Ascending aorta (tissue), 2 donors: Measurements from ENCODE around the gene NDUFB6. TPM values are rescaled to one million over a fixed set of nuclear protein-coding genes. Genes with fewer than 3 reads are reported as not detected.
"Not testable (repeated sequence)": the region's sequence is repeated elsewhere in the genome, so short reads cannot be mapped to it uniquely, and the experiment has no call there.

ENCODE experiments used
- DNase-seq, 2 donors: peaks; one replicate each; pipeline ENCODE4 v3.0.0-alpha.2; 2019; ENCODE audit warnings: low spot score in 2 of 2
- H3K27ac ChIP-seq, 2 donors: fragments of 200-600 bp; sonication (generic); one replicate each; pipeline ENCODE4 v1.5.1; 2016 to 2017; ENCODE audit warnings: mild to moderate bottlenecking in 1 of 2
- H3K27me3 ChIP-seq: fragments of 200-600 bp; sonication (generic); one replicate; pipeline ENCODE4 v1.5.1; 2017
- H3K36me3 ChIP-seq, 2 donors: fragments of 200-600 bp; sonication (generic); one replicate each; pipeline ENCODE4 v1.5.1; 2016
- H3K4me1 ChIP-seq, 2 donors: fragments of 200-600 bp; sonication (generic); one replicate each; pipeline ENCODE4 v1.5.1; 2016 to 2017; ENCODE audit warnings: mild to moderate bottlenecking in 1 of 2
- H3K4me3 ChIP-seq, 2 donors: fragments of 200-600 bp; sonication (generic); one replicate each; pipeline ENCODE4 v1.5.1; 2016 to 2017; ENCODE audit warnings: mild to moderate bottlenecking in 1 of 2
- H3K9me3 ChIP-seq, 2 donors: fragments of 200-600 bp; sonication (generic); one replicate each; pipeline ENCODE4 v1.5.1; 2016
- CTCF ChIP-seq, 3 experiments: fragments of 200-600 bp in 2 of 3; fragments of 450-650 bp in 1 of 3; sonication (generic) in 2 of 3; IDR thresholded peaks; one replicate each; pipeline ENCODE4 v1.5.1; 2016 to 2019; ENCODE audit warnings: antibody characterized with exemption in 3 of 3, mild to moderate bottlenecking in 1 of 3, moderate library complexity in 1 of 3
- intact Hi-C: fragments of 100-400 bp; cut with DNase I; formaldehyde crosslinking; loops from one replicate; pipeline ENCODE4 v1.15.1; 2023
- total RNA-seq: library from RNA; depleted of rRNA; stranded (reverse); fragments of >200 nt; gene quantifications from one replicate; pipeline ENCODE4 v1.1.0, GENCODE V29; 2016

The NDUFB6 gene
- total RNA-seq, 1 donor from 2014 or later: 22.2 TPM

GRCh38 chr9:32526041-32526706 is 46.8 kb downstream of the NDUFB6 start, which contains the start of gene RIGI:
Gene RIGI (minus strand): TSS chr9:32526196. CDS start chr9:32526166, 30 bp downstream.
- intact Hi-C loops: loop anchor here (1.0 to 10.0 kb wide), 3 partner anchors 26 to 91 kb away; partner anchors contain the start of genes NDUFB6, SMIM27 and TOPORS
- H3K4me1 ChIP-seq: peaks cover 7 to 17% of the 10 kb centered on the region in 2 donors
- no peaks in the 10 kb centered on the region for H3K36me3 ChIP-seq
- no peaks in the 10 kb centered on the region for H3K27me3 ChIP-seq
- H3K27ac ChIP-seq: peak within 1 kb of the TSS; percentile 78 to 79
- peak; percentile 16 to 35 (median 29) for TF ChIP-seq CTCF (IDR thresholded peaks at IDR 0.05)
- H3K4me3 ChIP-seq: peak within 1 kb of the TSS; percentile 71 to 78
- DNase-seq: peak; percentile 72 to 97
- no peaks in the 10 kb centered on the region for H3K9me3 ChIP-seq

- Histone ChIP-seq H3K27me3 (no peaks in the 10 kb centered on the region), H3K4me3 (peak overlapping the region; percentile 71 to 78), H3K4me1 (peaks cover 7 to 17% of the 10 kb centered on the region in 2 donors), H3K27ac (peak overlapping the region; percentile 78 to 79), H3K36me3 (no peaks in the 10 kb centered on the region), H3K9me3 (no peaks in the 10 kb centered on the region)
- DNase-seq: no peak
- intact Hi-C loops: loop anchor here (1.0 to 10.0 kb wide), 3 partner anchors 27 to 91 kb away; partner anchors contain the start of genes NDUFB6, SMIM27 and TOPORS
- TF ChIP-seq CTCF (IDR thresholded peaks at IDR 0.05): no peak
Observed at GRCh38 chr9:32525709-32526030, 47.3 kb downstream of the NDUFB6 start.

GRCh38 chr9:32524892-32525708 is 47.9 kb downstream of the NDUFB6 start:
- no peak for DNase-seq
- intact Hi-C loops: loop anchor here (10.0 kb wide), 1 partner anchor 90 kb away; no protein-coding TSS in a partner anchor
- no peaks in the 10 kb centered on the region for H3K27me3 ChIP-seq

GRCh38 chr9:32524558-32524891 is 48.4 kb downstream of the NDUFB6 start:
- intact Hi-C loops: loop anchor here (10.0 kb wide), 1 partner anchor 90 kb away; no protein-coding TSS in a partner anchor
- H3K36me3 ChIP-seq, H3K9me3 ChIP-seq, H3K27me3 ChIP-seq, H3K27ac ChIP-seq, DNase-seq: not testable (repeated sequence)
- Histone ChIP-seq H3K4me1 (peaks cover 7 to 17% of the 10 kb centered on the region in 2 donors), H3K4me3 (peak overlapping the region; percentile 71 to 78)

More at GRCh38 chr9:32524892-32525708, 47.9 kb downstream of the NDUFB6 start:
- H3K27ac ChIP-seq: peak overlapping the region; percentile 78 to 79
- no peaks in the 10 kb centered on the region for H3K9me3 ChIP-seq
- no peak for TF ChIP-seq CTCF (IDR thresholded peaks at IDR 0.05)
- peaks cover 7 to 17% of the 10 kb centered on the region in 2 donors for H3K4me1 ChIP-seq
- peak overlapping the region; percentile 71 to 78 for H3K4me3 ChIP-seq
- H3K36me3 ChIP-seq: no peaks in the 10 kb centered on the region

GRCh38 chr9:32523910-32524309 is 49.0 kb downstream of the NDUFB6 start:
- TF ChIP-seq CTCF (IDR thresholded peaks at IDR 0.05): no peak
- Histone ChIP-seq H3K4me3 (peak overlapping the region in 1 of 2 donors; percentile 78), H3K9me3 (no peaks in the 10 kb centered on the region), H3K36me3 (no peaks in the 10 kb centered on the region), H3K27ac (no peak overlapping the region), H3K27me3 (no peaks in the 10 kb centered on the region), H3K4me1 (peaks cover 7 to 17% of the 10 kb centered on the region in 2 donors)
- intact Hi-C loops: loop anchor here (10.0 kb wide), 1 partner anchor 89 kb away; no protein-coding TSS in a partner anchor
- DNase-seq: no peak

GRCh38 chr9:32518276-32518675 is 54.7 kb downstream of the NDUFB6 start:
- H3K4me1 ChIP-seq: no peaks in the 10 kb centered on the region
- H3K36me3 ChIP-seq: no peaks in the 10 kb centered on the region
- DNase-seq: no peak
- no peak overlapping the region for H3K4me3 ChIP-seq
- intact Hi-C loops: no loop called here
- no peak for TF ChIP-seq CTCF (IDR thresholded peaks at IDR 0.05)
- H3K27ac ChIP-seq: no peak overlapping the region
- no peaks in the 10 kb centered on the region for H3K27me3 ChIP-seq
- no peaks in the 10 kb centered on the region for H3K9me3 ChIP-seq
